Loucy (cell line): ENCODE results near the gene DSCAML1.

Source experiments
- H2AFZ ChIP-seq: fragments of 200-600 bp; sonication (generic); 2 replicates; pipeline ENCODE4 v1.6.0; 2016; ENCODE audit warnings: antibody characterized with exemption, mild to moderate bottlenecking, low read length, moderate library complexity
- H3F3A ChIP-seq: fragments of 200-600 bp; 2 replicates; pipeline ENCODE4 v1.6.0; 2016; ENCODE audit warnings: antibody characterized with exemption, low read depth, mild to moderate bottlenecking
- H3K27me3 ChIP-seq: fragments of 200-600 bp; sonication (generic); 2 replicates; pipeline ENCODE4 v1.6.1; 2014; ENCODE audit warnings: low read length, mild to moderate bottlenecking; ENCODE audit not compliant: insufficient read depth, poor library complexity, severe bottlenecking
- H3K36me3 ChIP-seq: fragments of 200-600 bp; sonication (generic); 2 replicates; pipeline ENCODE4 v1.6.1; 2016; ENCODE audit warnings: low read length; ENCODE audit not compliant: insufficient read depth
- H3K4me1 ChIP-seq: fragments of 200-600 bp; sonication (generic); 2 replicates; pipeline ENCODE4 v1.5.1; 2014; ENCODE audit warnings: low read length, mild to moderate bottlenecking; ENCODE audit not compliant: insufficient read depth, poor library complexity, severe bottlenecking
- H3K4me2 ChIP-seq: fragments of 200-600 bp; sonication (generic); 2 replicates; pipeline ENCODE4 v1.6.0; 2014; ENCODE audit warnings: antibody characterized with exemption, low read length, low read depth, mild to moderate bottlenecking; ENCODE audit not compliant: poor library complexity, severe bottlenecking
- H3K4me3 ChIP-seq: fragments of 200-600 bp; sonication (generic); 2 replicates; pipeline ENCODE4 v1.5.1; 2014; ENCODE audit warnings: low read length, mild to moderate bottlenecking, mixed read lengths; ENCODE audit not compliant: poor library complexity, severe bottlenecking
- H3K79me2 ChIP-seq: fragments of 200-600 bp; sonication (generic); 2 replicates; pipeline ENCODE4 v1.6.1; 2014; ENCODE audit warnings: low read length; ENCODE audit not compliant: insufficient read depth
- H3K9ac ChIP-seq: fragments of 200-600 bp; sonication (generic); 2 replicates; pipeline ENCODE4 v1.6.0; 2014; ENCODE audit warnings: mild to moderate bottlenecking, low read depth, low read length, moderate library complexity; ENCODE audit not compliant: poor library complexity, severe bottlenecking
- H3K9me2 ChIP-seq: fragments of 200-600 bp; sonication (generic); replicated peaks from 2 replicates; pipeline ENCODE4 v1.6.1; 2016; ENCODE audit warnings: low read depth, low read length, mixed read lengths
- H3K9me3 ChIP-seq: fragments of 200-600 bp; sonication (generic); 2 replicates; pipeline ENCODE4 v1.6.1; 2014; ENCODE audit warnings: mild to moderate bottlenecking, antibody characterized with exemption, low read length, low read depth; ENCODE audit not compliant: insufficient read depth
- H4K20me1 ChIP-seq: fragments of 200-600 bp; sonication (generic); 2 replicates; pipeline ENCODE4 v1.6.0; 2014; ENCODE audit warnings: antibody characterized with exemption, low read length, mild to moderate bottlenecking; ENCODE audit not compliant: insufficient read depth, poor library complexity, severe bottlenecking
- EZH2phosphoT487 ChIP-seq: fragments of 200-600 bp; IDR thresholded peaks from 2 replicates; pipeline ENCODE4 v1.6.1; 2018; ENCODE audit warnings: antibody characterized with exemption, mild to moderate bottlenecking, moderate library complexity, borderline replicate concordance
- TF ChIP-seq, protein P1 (sequence below): fragments of 200-600 bp; sonication (generic); conservative IDR thresholded peaks from 2 replicates; pipeline ENCODE4 v1.5.1; 2014; ENCODE audit warnings: mild to moderate bottlenecking, antibody characterized with exemption, low read length

Gene DSCAML1, protein sequence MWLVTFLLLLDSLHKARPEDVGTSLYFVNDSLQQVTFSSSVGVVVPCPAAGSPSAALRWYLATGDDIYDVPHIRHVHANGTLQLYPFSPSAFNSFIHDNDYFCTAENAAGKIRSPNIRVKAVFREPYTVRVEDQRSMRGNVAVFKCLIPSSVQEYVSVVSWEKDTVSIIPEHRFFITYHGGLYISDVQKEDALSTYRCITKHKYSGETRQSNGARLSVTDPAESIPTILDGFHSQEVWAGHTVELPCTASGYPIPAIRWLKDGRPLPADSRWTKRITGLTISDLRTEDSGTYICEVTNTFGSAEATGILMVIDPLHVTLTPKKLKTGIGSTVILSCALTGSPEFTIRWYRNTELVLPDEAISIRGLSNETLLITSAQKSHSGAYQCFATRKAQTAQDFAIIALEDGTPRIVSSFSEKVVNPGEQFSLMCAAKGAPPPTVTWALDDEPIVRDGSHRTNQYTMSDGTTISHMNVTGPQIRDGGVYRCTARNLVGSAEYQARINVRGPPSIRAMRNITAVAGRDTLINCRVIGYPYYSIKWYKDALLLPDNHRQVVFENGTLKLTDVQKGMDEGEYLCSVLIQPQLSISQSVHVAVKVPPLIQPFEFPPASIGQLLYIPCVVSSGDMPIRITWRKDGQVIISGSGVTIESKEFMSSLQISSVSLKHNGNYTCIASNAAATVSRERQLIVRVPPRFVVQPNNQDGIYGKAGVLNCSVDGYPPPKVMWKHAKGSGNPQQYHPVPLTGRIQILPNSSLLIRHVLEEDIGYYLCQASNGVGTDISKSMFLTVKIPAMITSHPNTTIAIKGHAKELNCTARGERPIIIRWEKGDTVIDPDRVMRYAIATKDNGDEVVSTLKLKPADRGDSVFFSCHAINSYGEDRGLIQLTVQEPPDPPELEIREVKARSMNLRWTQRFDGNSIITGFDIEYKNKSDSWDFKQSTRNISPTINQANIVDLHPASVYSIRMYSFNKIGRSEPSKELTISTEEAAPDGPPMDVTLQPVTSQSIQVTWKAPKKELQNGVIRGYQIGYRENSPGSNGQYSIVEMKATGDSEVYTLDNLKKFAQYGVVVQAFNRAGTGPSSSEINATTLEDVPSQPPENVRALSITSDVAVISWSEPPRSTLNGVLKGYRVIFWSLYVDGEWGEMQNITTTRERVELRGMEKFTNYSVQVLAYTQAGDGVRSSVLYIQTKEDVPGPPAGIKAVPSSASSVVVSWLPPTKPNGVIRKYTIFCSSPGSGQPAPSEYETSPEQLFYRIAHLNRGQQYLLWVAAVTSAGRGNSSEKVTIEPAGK (N-terminal part only)

GRCh38 chr11:117796872-117797529, at the start of gene DSCAML1:
TSS of gene DSCAML1 (minus strand) at chr11:117797216. CDS start at chr11:117797079, 137 bp downstream.
- Histone ChIP-seq H3K4me3 (no peak within 1 kb of the TSS), H3K9me3 (no peaks in the 10 kb centered on the region), H3K9ac (no peak within 1 kb of the TSS), H3K9me2 (no peaks in the 10 kb centered on the region), H2AFZ (no peak within 1 kb of the TSS), H3K4me2 (no peak within 1 kb of the TSS), H4K20me1 (no peaks in the 10 kb centered on the region), H3K36me3 (no peaks in the 10 kb centered on the region), H3K79me2 (no peaks in the 10 kb centered on the region), H3K4me1 (no peaks in the 10 kb centered on the region), H3F3A (no peaks in the 10 kb centered on the region), H3K27me3 (no peaks in the 10 kb centered on the region)
- TF ChIP-seq, protein P1, sequence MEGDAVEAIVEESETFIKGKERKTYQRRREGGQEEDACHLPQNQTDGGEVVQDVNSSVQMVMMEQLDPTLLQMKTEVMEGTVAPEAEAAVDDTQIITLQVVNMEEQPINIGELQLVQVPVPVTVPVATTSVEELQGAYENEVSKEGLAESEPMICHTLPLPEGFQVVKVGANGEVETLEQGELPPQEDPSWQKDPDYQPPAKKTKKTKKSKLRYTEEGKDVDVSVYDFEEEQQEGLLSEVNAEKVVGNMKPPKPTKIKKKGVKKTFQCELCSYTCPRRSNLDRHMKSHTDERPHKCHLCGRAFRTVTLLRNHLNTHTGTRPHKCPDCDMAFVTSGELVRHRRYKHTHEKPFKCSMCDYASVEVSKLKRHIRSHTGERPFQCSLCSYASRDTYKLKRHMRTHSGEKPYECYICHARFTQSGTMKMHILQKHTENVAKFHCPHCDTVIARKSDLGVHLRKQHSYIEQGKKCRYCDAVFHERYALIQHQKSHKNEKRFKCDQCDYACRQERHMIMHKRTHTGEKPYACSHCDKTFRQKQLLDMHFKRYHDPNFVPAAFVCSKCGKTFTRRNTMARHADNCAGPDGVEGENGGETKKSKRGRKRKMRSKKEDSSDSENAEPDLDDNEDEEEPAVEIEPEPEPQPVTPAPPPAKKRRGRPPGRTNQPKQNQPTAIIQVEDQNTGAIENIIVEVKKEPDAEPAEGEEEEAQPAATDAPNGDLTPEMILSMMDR = no peak
- no peak for TF ChIP-seq EZH2phosphoT487

DNA sequence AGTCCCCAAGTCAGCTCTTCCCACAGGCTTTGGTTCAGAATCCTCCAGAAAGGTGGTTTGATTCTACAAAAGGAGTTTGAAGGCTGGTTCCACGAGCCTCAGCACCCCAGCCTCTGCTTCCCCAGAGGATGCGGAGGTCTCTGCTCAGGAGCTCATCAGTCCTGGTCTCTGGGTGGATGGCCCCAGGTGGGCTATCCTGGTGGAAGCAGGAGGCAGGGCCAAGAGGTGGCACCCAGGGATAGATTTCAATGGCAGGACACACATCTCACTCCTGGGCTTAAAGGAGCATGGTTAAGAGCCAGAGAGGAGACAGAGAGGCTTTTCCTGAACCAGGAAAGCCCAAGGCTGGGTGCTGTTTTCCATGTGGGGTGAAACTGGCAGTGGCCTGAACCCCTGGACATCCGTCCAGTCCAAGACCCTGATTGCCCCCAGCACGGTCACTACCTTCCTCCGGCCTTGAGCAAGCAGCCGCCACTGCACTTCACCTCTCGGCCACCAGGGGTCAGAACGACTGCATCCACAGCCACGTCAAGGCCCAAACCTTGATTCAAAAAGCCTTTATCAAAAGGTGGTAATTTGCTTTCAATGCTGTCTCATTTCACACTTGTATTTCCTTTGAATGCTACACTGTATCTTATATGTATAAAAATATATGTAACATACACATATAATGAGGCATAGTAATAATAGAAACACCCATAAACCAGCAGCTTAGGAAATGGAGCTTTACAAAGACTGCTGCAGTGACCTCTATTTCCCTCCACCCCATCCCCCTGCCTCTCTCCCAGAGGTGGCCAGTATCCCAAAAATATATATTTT, 46.9 kb upstream of the DSCAML1 start:
- no peaks in the 10 kb centered on the region for H3F3A ChIP-seq
- no peaks in the 10 kb centered on the region for H4K20me1 ChIP-seq
- no peaks in the 10 kb centered on the region for H3K79me2 ChIP-seq
- H3K9me3 ChIP-seq = no peaks in the 10 kb centered on the region
- TF ChIP-seq, protein P1 = peak; percentile 99
- TF ChIP-seq EZH2phosphoT487 = no peak
- H3K4me3 ChIP-seq = no peak overlapping the region
- H3K9me2 ChIP-seq = no peaks in the 10 kb centered on the region
- no peak overlapping the region for H2AFZ ChIP-seq
- H3K9ac ChIP-seq = peak overlapping the region; percentile 30
- H3K4me1 ChIP-seq = peaks cover 5% of the 10 kb centered on the region
- H3K36me3 ChIP-seq = no peaks in the 10 kb centered on the region
- no peaks in the 10 kb centered on the region for H3K27me3 ChIP-seq
- no peak overlapping the region for H3K4me2 ChIP-seq
